Endothelial cell of umbilical vein (primary cell): ENCODE measurements around the gene ORM2. TPM values are rescaled to one million over a fixed set of nuclear protein-coding genes. Genes with fewer than 3 reads are reported as not detected.

Experiments used
- BruUV-seq: library from RNA; stranded (reverse); fragments of 400-500 nt; replicated peaks from 2 replicates; lab custom pipeline; 2021; lab: Mats Ljungman, UMichigan
- CTCF ChIA-PET: fragments of 300-600, 350-600 bp; sonication (Branson Sonifier 250); formaldehyde crosslinking; loops from one replicate; lab custom pipeline; 2021; ENCODE audit warnings: antibody characterized with exemption, inconsistent platforms; lab: Charles Lee
- POLR2A ChIA-PET: fragments of 300-600, 350-600 bp; sonication (Branson Sonifier 250); formaldehyde crosslinking; loops from one replicate; lab custom pipeline; 2021; ENCODE audit warnings: antibody characterized with exemption, inconsistent platforms; lab: Charles Lee
- DNase-seq: peaks from one replicate; pipeline ENCODE4 v3.0.0-alpha.2; 2011; ENCODE audit warnings: low read depth, low spot score
- FAIRE-seq: peaks from 2 replicates; lab custom pipeline; 2011; peaks lifted over from hg19 to GRCh38; lab: Jason Lieb, UNC
- H2AFZ ChIP-seq: 2 replicates; pipeline ENCODE4 v1.6.0; 2012; ENCODE audit warnings: low read depth, low read length, control low read depth, inconsistent platforms
- H3K27ac ChIP-seq: 2 replicates; pipeline ENCODE4 v1.5.1; 2011; ENCODE audit warnings: low read depth, mild to moderate bottlenecking, control low read depth, low read length, moderate library complexity; ENCODE audit not compliant: insufficient read depth
- H3K27me3 ChIP-seq, 2 experiments: 2 replicates each; pipeline versions ENCODE4 v1.6.0 to v1.6.1; 2011; ENCODE audit warnings: low read length in 2 of 2, mixed read lengths in 1 of 2; ENCODE audit not compliant: control insufficient read depth in 2 of 2, insufficient read depth in 2 of 2
- H3K36me3 ChIP-seq, 2 experiments: 2 replicates in 1 of 2; 3 replicates in 1 of 2; pipeline ENCODE4 v1.5.1; 2011; ENCODE audit warnings: low read length in 2 of 2, mild to moderate bottlenecking in 1 of 2, moderate library complexity in 1 of 2; ENCODE audit not compliant: control insufficient read depth in 2 of 2, insufficient read depth in 2 of 2; ENCODE audit errors: extremely low read depth in 1 of 2
- H3K4me1 ChIP-seq: 3 replicates; pipeline ENCODE4 v1.5.1; 2011; ENCODE audit warnings: mild to moderate bottlenecking, low read length; ENCODE audit not compliant: control insufficient read depth, insufficient read depth; ENCODE audit errors: extremely low read depth
- H3K4me2 ChIP-seq: 2 replicates; pipeline ENCODE4 v1.6.1; 2011; ENCODE audit warnings: low read length, control low read depth, mixed read lengths; ENCODE audit not compliant: insufficient read depth
- H3K4me3 ChIP-seq, 3 experiments: fragments of 200-600 bp in 1 of 3; sonication (generic), shearing (Covaris generic) in 1 of 3; replicated peaks in 1 of 3; 2 replicates each; pipeline ENCODE4 v1.5.1; 2011 to 2016; ENCODE audit warnings: control low read depth in 3 of 3, low read length in 3 of 3, mild to moderate bottlenecking in 2 of 3, inconsistent platforms in 1 of 3, low read depth in 1 of 3, moderate library complexity in 1 of 3; ENCODE audit not compliant: insufficient read depth in 1 of 3
- H3K79me2 ChIP-seq: 2 replicates; pipeline ENCODE4 v1.6.0; 2012; ENCODE audit warnings: low read length, inconsistent platforms; ENCODE audit not compliant: control insufficient read depth, insufficient read depth
- H3K9ac ChIP-seq: replicated peaks from 2 replicates; pipeline ENCODE3; 2011; ENCODE audit warnings: low read length, control low read depth; ENCODE audit not compliant: insufficient read depth; ENCODE audit errors: extremely low read depth
- H3K9me1 ChIP-seq: replicated peaks from 3 replicates; pipeline ENCODE4 v1.6.0; 2011; ENCODE audit warnings: mild to moderate bottlenecking, low read length; ENCODE audit not compliant: control insufficient read depth, insufficient read depth; ENCODE audit errors: extremely low read depth
- H3K9me3 ChIP-seq: replicated peaks from 2 replicates; pipeline ENCODE4 v1.5.1; 2012; ENCODE audit warnings: low read length, inconsistent platforms; ENCODE audit not compliant: control insufficient read depth, insufficient read depth
- H4K20me1 ChIP-seq: replicated peaks from 2 replicates; pipeline ENCODE3; 2011; ENCODE audit warnings: mild to moderate bottlenecking, low read length; ENCODE audit not compliant: control insufficient read depth, insufficient read depth; ENCODE audit errors: extremely low read depth
- EZH2 ChIP-seq: IDR thresholded peaks from 2 replicates; pipeline ENCODE4 v1.6.1; 2012; ENCODE audit warnings: borderline replicate concordance, low read depth, mild to moderate bottlenecking, moderate library complexity, low read length, inconsistent platforms; ENCODE audit not compliant: severe bottlenecking
- FOS ChIP-seq: IDR thresholded peaks from 2 replicates; pipeline ENCODE4 v1.6.1; 2011; ENCODE audit warnings: mild to moderate bottlenecking, low read length, moderate library complexity, borderline replicate concordance; ENCODE audit not compliant: insufficient read depth
- GATA2 ChIP-seq: IDR thresholded peaks from 2 replicates; pipeline ENCODE4 v1.7.0; 2011; ENCODE audit warnings: low read depth, mild to moderate bottlenecking, moderate library complexity, mixed read lengths, low read length; ENCODE audit not compliant: insufficient read length, insufficient read depth
- JUN ChIP-seq: IDR thresholded peaks from 2 replicates; pipeline ENCODE4 v1.6.1; 2011; ENCODE audit warnings: borderline replicate concordance, low read depth; ENCODE audit not compliant: insufficient read length, insufficient read depth
- MYC ChIP-seq: IDR thresholded peaks from one replicate; pipeline ENCODE4 v1.6.1; 2011; ENCODE audit warnings: mild to moderate bottlenecking, low read depth, low read length
- POLR2A ChIP-seq: IDR thresholded peaks from 2 replicates; pipeline ENCODE4 v1.6.1; 2012; ENCODE audit warnings: low read depth, mild to moderate bottlenecking, control low read depth, low read length
- POLR2AphosphoS5 ChIP-seq: IDR thresholded peaks from 2 replicates; pipeline ENCODE4 v1.6.1; 2012; ENCODE audit warnings: low read depth, mild to moderate bottlenecking, control low read depth, low read length, moderate library complexity; ENCODE audit not compliant: insufficient read depth
- dilution Hi-C: fragments of 300-500 bp; cut with MboI; formaldehyde crosslinking; loops from one replicate; pipeline ENCODE4 v1.15.0; 2019; ENCODE audit warnings: low sequenced_read_pairs; ENCODE audit not compliant: extremely low pct_ligation_motif_present
- intact Hi-C: fragments of 100-400 bp; cut with micrococcal nuclease; formaldehyde crosslinking; loops from one replicate; pipeline ENCODE4 v1.10.0; 2022
- polyA plus RNA-seq, 4 experiments: library from polyadenylated mRNA; depleted of rRNA in 3 of 4; stranded (reverse) in 3 of 4; unstranded in 1 of 4; fragments of >200 nt; gene quantifications; 2 replicates each; pipeline versions ENCODE4 v1.2.1 to v1.2.3, GENCODE V29; 2011 to 2012; ENCODE audit warnings: missing spikeins in 1 of 4
- total RNA-seq: library from RNA; stranded (reverse); gene quantifications from 2 replicates; pipeline ENCODE4 v1.2.3, GENCODE V29; 2021
- TF ChIP-seq, protein P1 (sequence below): IDR thresholded peaks from 2 replicates; pipeline ENCODE4 v1.6.1; 2011; ENCODE audit not compliant: insufficient read depth, insufficient read length
- TF ChIP-seq, protein P2 (sequence below), 2 donors: IDR thresholded peaks; 1 replicate in 1 of 2; 2 replicates in 1 of 2; pipeline ENCODE4 v1.5.1; 2011; ENCODE audit warnings: low read length in 2 of 2, mild to moderate bottlenecking in 2 of 2, moderate library complexity in 2 of 2, control low read depth in 1 of 2, inconsistent platforms in 1 of 2, low read depth in 1 of 2; ENCODE audit not compliant: insufficient read depth in 1 of 2; ENCODE audit errors: extremely low read depth in 1 of 2

Gene ORM2
- total and polyA plus RNA-seq, 2 donors (not counting 3 experiments of a cell fraction or from before 2014, with no cell fraction given): not detected

DNA sequence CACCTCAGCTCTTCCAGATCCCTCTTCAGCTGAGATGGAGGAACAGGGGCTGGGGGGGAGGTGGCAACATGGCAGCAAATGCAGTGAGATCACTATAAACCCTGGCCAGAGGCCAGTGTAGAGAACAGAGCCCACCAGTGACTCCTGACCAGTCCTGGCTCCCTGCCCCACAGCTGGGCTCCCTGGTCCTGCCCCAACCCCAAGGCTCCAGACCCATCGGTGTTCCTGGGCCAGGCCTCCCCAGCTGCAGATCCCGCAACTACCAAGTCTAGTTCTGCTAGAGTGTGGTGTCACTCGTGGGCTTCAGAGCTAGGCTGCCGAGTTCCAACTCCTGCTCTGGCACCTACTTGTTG, 41.3 kb downstream of the ORM2 start:
- Histone ChIP-seq H2AFZ (no peak overlapping the region), H4K20me1 (no peaks in the 10 kb centered on the region), H3K9me1 (no peaks in the 10 kb centered on the region), H3K27me3 (no peaks in the 10 kb centered on the region), H3K4me1 (peaks cover 18% of the 10 kb centered on the region), H3K9me3 (no peaks in the 10 kb centered on the region), H3K27ac (no peak overlapping the region), H3K79me2 (no peaks in the 10 kb centered on the region), H3K4me2 (no peak overlapping the region), H3K9ac (no peak overlapping the region), H3K4me3 (no peak overlapping the region), H3K36me3 (peaks cover 0 to 15% of the 10 kb centered on the region in 2 experiments)
- intact Hi-C loops: no loop called here
- FAIRE-seq (no peak), DNase-seq (no peak)
- POLR2A ChIA-PET: no interaction called here
- BruUV-seq: no TSS peak
- TF ChIP-seq POLR2A: no peak
- no peak for TF ChIP-seq MYC
- TF ChIP-seq FOS: no peak
- TF ChIP-seq EZH2: no peak
- TF ChIP-seq, protein P1, sequence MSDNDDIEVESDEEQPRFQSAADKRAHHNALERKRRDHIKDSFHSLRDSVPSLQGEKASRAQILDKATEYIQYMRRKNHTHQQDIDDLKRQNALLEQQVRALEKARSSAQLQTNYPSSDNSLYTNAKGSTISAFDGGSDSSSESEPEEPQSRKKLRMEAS: no peak
- TF ChIP-seq POLR2AphosphoS5: no peak
- TF ChIP-seq, protein P2, sequence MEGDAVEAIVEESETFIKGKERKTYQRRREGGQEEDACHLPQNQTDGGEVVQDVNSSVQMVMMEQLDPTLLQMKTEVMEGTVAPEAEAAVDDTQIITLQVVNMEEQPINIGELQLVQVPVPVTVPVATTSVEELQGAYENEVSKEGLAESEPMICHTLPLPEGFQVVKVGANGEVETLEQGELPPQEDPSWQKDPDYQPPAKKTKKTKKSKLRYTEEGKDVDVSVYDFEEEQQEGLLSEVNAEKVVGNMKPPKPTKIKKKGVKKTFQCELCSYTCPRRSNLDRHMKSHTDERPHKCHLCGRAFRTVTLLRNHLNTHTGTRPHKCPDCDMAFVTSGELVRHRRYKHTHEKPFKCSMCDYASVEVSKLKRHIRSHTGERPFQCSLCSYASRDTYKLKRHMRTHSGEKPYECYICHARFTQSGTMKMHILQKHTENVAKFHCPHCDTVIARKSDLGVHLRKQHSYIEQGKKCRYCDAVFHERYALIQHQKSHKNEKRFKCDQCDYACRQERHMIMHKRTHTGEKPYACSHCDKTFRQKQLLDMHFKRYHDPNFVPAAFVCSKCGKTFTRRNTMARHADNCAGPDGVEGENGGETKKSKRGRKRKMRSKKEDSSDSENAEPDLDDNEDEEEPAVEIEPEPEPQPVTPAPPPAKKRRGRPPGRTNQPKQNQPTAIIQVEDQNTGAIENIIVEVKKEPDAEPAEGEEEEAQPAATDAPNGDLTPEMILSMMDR (IDR thresholded peaks at IDR 0.05; ENCODE audit: extremely low read depth in 1 of 2, insufficient read depth in 1 of 2, low read depth in 1 of 2, low read length in 2 of 2): no peak
- no peak for TF ChIP-seq JUN
- no peak for TF ChIP-seq GATA2
- dilution Hi-C loops: no loop called here
- CTCF ChIA-PET: no interaction called here
